Stimulated activated naive B cell treated with anti-CD40 and anti-IgM and Interleukin-4, amounts not matched to agents 10 μg/mL and 1 μg/mL and 100 μg/mL, for 72 hours (primary cell): ENCODE measurements around the gene SLC7A10.

Experiments
- ATAC-seq, 2 donors: fragments of 150-1000 bp; cut with Tn5 transposase; replicated peaks; 2 replicates each; pipeline ENCODE4 v1.10.0; 2021; ENCODE audit warnings: moderate library complexity in 1 of 2
- DNase-seq: peaks from one replicate; pipeline ENCODE4 v3.0.0; 2021
- H3K27ac Mint-ChIP-seq: one replicate; pipeline ENCODE4 v1.8.0; 2022; ENCODE audit warnings: mild to moderate bottlenecking, mixed read lengths
- H3K27me3 Mint-ChIP-seq, 2 donors: one replicate each; pipeline ENCODE4 v1.8.0; 2022; ENCODE audit warnings: mixed read lengths in 2 of 2
- H3K36me3 Mint-ChIP-seq, 2 donors: one replicate each; pipeline ENCODE4 v1.8.0; 2022; ENCODE audit warnings: mixed read lengths in 2 of 2, mild to moderate bottlenecking in 1 of 2
- H3K4me1 Mint-ChIP-seq, 2 donors: one replicate each; pipeline ENCODE4 v1.8.0; 2022; ENCODE audit warnings: mixed read lengths in 2 of 2, mild to moderate bottlenecking in 1 of 2
- H3K4me3 Mint-ChIP-seq, 2 donors: one replicate each; pipeline ENCODE4 v1.8.0; 2022; ENCODE audit warnings: mild to moderate bottlenecking in 2 of 2, mixed read lengths in 2 of 2, moderate library complexity in 1 of 2
- H3K9me3 Mint-ChIP-seq, 2 donors: one replicate each; pipeline ENCODE4 v1.8.0; 2022; ENCODE audit warnings: mixed read lengths in 2 of 2, mild to moderate bottlenecking in 1 of 2

The SLC7A10 gene

GRCh38 chr19:33225458-33225926, at the start of gene SLC7A10:
Gene SLC7A10 (minus strand): TSS chr19:33225850. CDS start chr19:33225703, 147 bp downstream.
- DNase-seq: no peak
- Mint-ChIP-seq H3K27me3 (peaks cover 68 to 82% of the 10 kb centered on the region in 2 donors), H3K9me3 (peaks cover 14 to 16% of the 10 kb centered on the region in 2 donors), H3K36me3 (peaks cover 2 to 20% of the 10 kb centered on the region in 2 donors), H3K27ac (no peak within 1 kb of the TSS), H3K4me3 (peak within 1 kb of the TSS; percentile 73 to 77), H3K4me1 (peaks cover 8 to 18% of the 10 kb centered on the region in 2 donors)
- ATAC-seq: no peak

GRCh38 chr19:33274663-33275558, 49.3 kb upstream of the SLC7A10 start:
- Mint-ChIP-seq H3K27ac (no peak overlapping the region), H3K9me3 (no peaks in the 10 kb centered on the region), H3K27me3 (peaks cover 0 to 4% of the 10 kb centered on the region in 2 donors), H3K4me3 (no peak overlapping the region), H3K36me3 (no peaks in the 10 kb centered on the region), H3K4me1 (peaks cover 4 to 12% of the 10 kb centered on the region in 2 donors)
- DNase-seq (no peak), ATAC-seq (no peak)

- no peaks in the 10 kb centered on the region for H3K36me3 Mint-ChIP-seq
- peak; percentile 55 to 60 for ATAC-seq
- H3K4me3 Mint-ChIP-seq: no peak overlapping the region
Observed at GRCh38 chr19:33273881-33274662, 48.4 kb upstream of the SLC7A10 start.

GRCh38 chr19:33273065-33273736, 47.6 kb upstream of the SLC7A10 start:
- Mint-ChIP-seq H3K27ac (no peak overlapping the region), H3K36me3 (no peaks in the 10 kb centered on the region)
- ATAC-seq: peak in 1 of 2 donors; percentile 4

More at GRCh38 chr19:33273881-33274662, 48.4 kb upstream of the SLC7A10 start:
- no peak for DNase-seq
- H3K4me1 Mint-ChIP-seq: peaks cover 3 to 9% of the 10 kb centered on the region in 2 donors
- H3K9me3 Mint-ChIP-seq: no peaks in the 10 kb centered on the region
- H3K27ac Mint-ChIP-seq: no peak overlapping the region
- peaks cover 0 to 4% of the 10 kb centered on the region in 2 donors for H3K27me3 Mint-ChIP-seq

GRCh38 chr19:33271246-33272021, 45.8 kb upstream of the SLC7A10 start:
- Mint-ChIP-seq H3K36me3 (no peaks in the 10 kb centered on the region), H3K4me3 (no peak overlapping the region), H3K27ac (no peak overlapping the region), H3K4me1 (peaks cover 8 to 18% of the 10 kb centered on the region in 2 donors), H3K27me3 (peaks cover 0 to 4% of the 10 kb centered on the region in 2 donors), H3K9me3 (no peaks in the 10 kb centered on the region)
- ATAC-seq (no peak), DNase-seq (no peak)

More at GRCh38 chr19:33273065-33273736, 47.6 kb upstream of the SLC7A10 start:
- Mint-ChIP-seq H3K9me3 (no peaks in the 10 kb centered on the region), H3K27me3 (peaks cover 0 to 4% of the 10 kb centered on the region in 2 donors), H3K4me3 (no peak overlapping the region), H3K4me1 (peaks cover 4 to 10% of the 10 kb centered on the region in 2 donors)
- DNase-seq: no peak

- H3K4me3 Mint-ChIP-seq: no peak overlapping the region
- no peak overlapping the region for H3K27ac Mint-ChIP-seq
- H3K4me1 Mint-ChIP-seq: peaks cover 8 to 18% of the 10 kb centered on the region in 2 donors
- no peaks in the 10 kb centered on the region for H3K9me3 Mint-ChIP-seq
- no peaks in the 10 kb centered on the region for H3K36me3 Mint-ChIP-seq
- ATAC-seq (no peak), DNase-seq (no peak)
- peaks cover 0 to 4% of the 10 kb centered on the region in 2 donors for H3K27me3 Mint-ChIP-seq
Observed at GRCh38 chr19:33270769-33271168, 45.1 kb upstream of the SLC7A10 start.

GRCh38 chr19:33269016-33269415, 43.4 kb upstream of the SLC7A10 start:
- Mint-ChIP-seq H3K9me3 (no peaks in the 10 kb centered on the region), H3K27me3 (peaks cover 12 to 14% of the 10 kb centered on the region in 2 donors), H3K36me3 (no peaks in the 10 kb centered on the region), H3K4me3 (no peak overlapping the region), H3K4me1 (peaks cover 5 to 14% of the 10 kb centered on the region in 2 donors), H3K27ac (no peak overlapping the region)
- DNase-seq: no peak
- no peak for ATAC-seq

GRCh38 chr19:33268162-33268991, 42.7 kb upstream of the SLC7A10 start:
- Mint-ChIP-seq H3K9me3 (no peaks in the 10 kb centered on the region), H3K36me3 (no peaks in the 10 kb centered on the region), H3K27ac (no peak overlapping the region), H3K4me1 (peaks cover 5 to 10% of the 10 kb centered on the region in 2 donors), H3K4me3 (no peak overlapping the region), H3K27me3 (peaks cover 13 to 17% of the 10 kb centered on the region in 2 donors)
- ATAC-seq (no peak), DNase-seq (no peak)

GRCh38 chr19:33267706-33268105, 42.1 kb upstream of the SLC7A10 start:
- no peak for DNase-seq
- Mint-ChIP-seq H3K27me3 (peaks cover 14 to 22% of the 10 kb centered on the region in 2 donors), H3K4me1 (peaks cover 5 to 10% of the 10 kb centered on the region in 2 donors), H3K27ac (no peak overlapping the region), H3K36me3 (no peaks in the 10 kb centered on the region), H3K4me3 (no peak overlapping the region), H3K9me3 (no peaks in the 10 kb centered on the region)
- no peak for ATAC-seq

- Mint-ChIP-seq H3K4me3 (no peak overlapping the region), H3K4me1 (peaks cover 5 to 10% of the 10 kb centered on the region in 2 donors), H3K9me3 (no peaks in the 10 kb centered on the region), H3K27ac (no peak overlapping the region), H3K27me3 (peaks cover 21 to 25% of the 10 kb centered on the region in 2 donors), H3K36me3 (no peaks in the 10 kb centered on the region)
- ATAC-seq (no peak), DNase-seq (no peak)
Observed at GRCh38 chr19:33266974-33267484, 41.4 kb upstream of the SLC7A10 start.

- peaks cover 36% of the 10 kb centered on the region in 2 donors for H3K27me3 Mint-ChIP-seq
- no peak for ATAC-seq
Observed at GRCh38 chr19:33264881-33265445, 39.3 kb upstream of the SLC7A10 start.

GRCh38 chr19:33263325-33264023, 37.8 kb upstream of the SLC7A10 start:
- no peak overlapping the region for H3K4me3 Mint-ChIP-seq
- DNase-seq: no peak
- H3K27ac Mint-ChIP-seq: no peak overlapping the region
- ATAC-seq: no peak
- peaks cover 0 to under 1% of the 10 kb centered on the region in 2 donors for H3K9me3 Mint-ChIP-seq
- H3K36me3 Mint-ChIP-seq: no peaks in the 10 kb centered on the region
- peaks cover 42 to 44% of the 10 kb centered on the region in 2 donors for H3K27me3 Mint-ChIP-seq
- peaks cover 16 to 26% of the 10 kb centered on the region in 2 donors for H3K4me1 Mint-ChIP-seq

More at GRCh38 chr19:33264881-33265445, 39.3 kb upstream of the SLC7A10 start:
- H3K27ac Mint-ChIP-seq: no peak overlapping the region
- H3K4me3 Mint-ChIP-seq: no peak overlapping the region
- H3K36me3 Mint-ChIP-seq: no peaks in the 10 kb centered on the region
- H3K4me1 Mint-ChIP-seq: peaks cover 16 to 26% of the 10 kb centered on the region in 2 donors
- DNase-seq: no peak
- H3K9me3 Mint-ChIP-seq: no peaks in the 10 kb centered on the region
